Measurements from ENCODE around the gene SULT2B1.

Gene SULT2B1

GRCh38 chr19:48615231-48616040, 63.5 kb downstream of the SULT2B1 start:
- no peak for DNase-seq (ENCODE audit: low read depth)
- no peak overlapping the region for H3K4me3 ChIP-seq (ENCODE audit: low read depth, low read length)

DNA sequence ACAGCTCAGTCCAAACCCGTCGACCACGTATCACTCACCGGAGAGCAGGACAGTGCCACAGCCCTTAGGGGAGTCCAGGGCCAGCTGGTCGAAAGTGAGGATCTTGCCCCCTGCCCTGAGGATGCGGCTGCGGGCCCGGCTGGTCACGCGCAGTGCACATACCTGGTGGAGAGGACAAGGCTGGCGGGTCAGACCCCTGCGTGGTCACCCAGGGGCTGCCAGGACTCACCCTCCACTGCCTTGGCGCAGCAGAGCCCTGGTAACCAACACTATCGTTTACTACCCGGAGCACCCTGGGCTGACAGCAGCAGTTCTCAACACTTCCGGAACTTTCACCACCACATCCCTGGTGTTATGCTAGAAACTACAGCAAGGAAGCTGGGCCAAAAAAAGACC, 64.1 kb downstream of the SULT2B1 start:
- no peak for DNase-seq (ENCODE audit: low read depth)
- H3K4me3 ChIP-seq (ENCODE audit: low read depth, low read length): no peak overlapping the region

DNA sequence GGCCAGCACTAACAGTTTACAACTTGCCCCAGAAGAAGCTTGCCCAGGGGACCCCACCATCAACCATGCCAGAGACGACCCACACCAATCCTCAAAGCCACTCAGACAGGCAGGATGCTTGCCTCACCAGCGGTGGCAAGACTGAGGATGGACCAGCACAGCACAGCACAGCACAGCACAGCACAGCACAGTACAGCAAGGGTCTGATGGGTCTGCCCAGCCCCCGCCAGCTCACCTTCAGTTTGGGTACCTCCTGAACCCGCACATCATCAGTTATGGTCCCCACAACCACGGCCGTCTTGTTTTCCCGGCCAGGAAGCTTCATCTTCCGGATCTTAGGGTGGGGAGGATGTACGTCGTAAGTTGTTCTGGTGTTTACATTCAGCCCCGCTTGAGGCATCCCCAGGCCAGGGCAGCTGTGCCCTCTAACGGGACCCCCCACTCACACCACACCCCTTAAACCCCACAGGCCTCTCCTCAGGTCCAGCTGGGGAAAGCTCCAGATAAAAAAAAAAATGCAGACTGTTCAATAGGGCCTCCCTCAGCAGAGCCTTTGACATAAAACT, 64.6 kb downstream of the SULT2B1 start:
- DNase-seq (ENCODE audit: low read depth): no peak
- no peak overlapping the region for H3K4me3 ChIP-seq (ENCODE audit: low read depth, low read length)

- peak overlapping the region; percentile 100 for H3K4me3 ChIP-seq (ENCODE audit: low read depth, low read length)
- no peak for DNase-seq (ENCODE audit: low read depth)
These were observed 65.4 kb downstream of the SULT2B1 start for GRCh38 chr19:48617146-48617937.

DNA sequence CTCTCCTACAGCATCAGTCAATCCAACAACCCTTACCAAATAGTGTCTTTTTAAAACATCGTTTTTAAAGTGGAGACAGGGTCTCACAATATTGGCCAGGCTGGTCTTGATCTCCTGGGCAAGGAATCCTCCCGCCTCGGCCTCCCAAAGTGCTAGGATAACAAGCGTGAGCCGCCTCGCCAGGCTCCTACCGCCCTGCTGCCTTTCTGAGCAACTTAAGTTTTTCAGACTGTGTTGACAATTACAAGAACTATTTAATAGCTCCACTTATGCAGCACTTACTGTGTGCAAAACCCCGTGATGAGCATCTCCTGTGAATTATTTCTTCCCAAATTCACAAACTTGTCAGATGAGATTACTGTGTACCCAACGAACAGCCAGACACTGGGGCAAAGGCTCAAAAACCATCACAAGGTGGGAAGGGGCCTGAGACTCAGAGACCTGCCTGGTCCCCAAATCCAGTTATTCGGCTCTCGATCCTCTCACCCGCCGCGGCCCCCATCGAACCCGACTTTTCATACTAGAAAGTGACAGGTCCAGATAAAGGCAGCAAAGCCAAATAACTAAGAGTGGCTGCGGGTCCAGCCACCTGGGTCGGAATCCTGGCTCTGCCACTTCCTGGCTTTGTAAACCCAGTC, 66.4 kb downstream of the SULT2B1 start:
- DNase-seq (ENCODE audit: low read depth): no peak
- H3K4me3 ChIP-seq (ENCODE audit: low read depth, low read length): peak overlapping the region; percentile 100

DNA sequence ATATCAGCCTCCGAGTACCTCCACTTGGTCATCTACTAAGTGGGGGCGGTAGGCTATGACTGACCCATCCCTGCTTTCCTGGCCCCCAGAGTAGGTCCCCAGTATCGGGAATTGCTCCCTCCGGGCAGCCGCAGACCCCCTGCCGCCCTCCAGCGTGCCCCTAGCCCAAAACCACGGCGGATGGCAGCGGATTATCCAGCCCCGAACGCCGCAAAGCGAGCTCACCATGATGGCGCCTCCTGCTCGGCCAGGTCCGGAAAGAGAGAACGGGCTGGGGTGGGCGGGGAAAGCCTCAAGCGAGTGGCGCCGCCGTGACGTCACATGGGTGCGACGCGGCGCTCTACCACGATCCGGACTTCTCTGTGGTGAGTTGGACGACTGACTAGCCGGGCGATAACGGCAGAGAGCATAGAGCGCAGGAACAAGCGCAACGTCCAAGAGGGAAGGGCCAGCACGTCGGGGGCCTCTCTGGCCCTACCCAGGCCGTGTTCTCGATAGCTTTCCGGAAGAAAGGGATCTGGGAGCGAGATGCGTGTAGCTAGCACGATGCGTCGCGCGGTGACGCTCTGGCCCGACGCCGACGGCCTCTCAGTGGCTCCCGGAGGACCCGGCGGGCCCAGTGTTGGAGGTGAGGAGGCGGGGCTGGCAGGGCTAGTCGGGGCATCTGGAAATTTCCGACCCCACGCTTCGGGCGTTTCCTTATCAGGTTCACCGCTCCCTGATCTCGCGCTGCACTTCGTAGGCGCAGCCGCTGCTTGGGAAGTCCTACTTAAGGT, 67.1 kb downstream of the SULT2B1 start, which contains the start of the genes RPL18 and SPHK2:
TSS of gene RPL18 (minus strand) at position 263 of the 776 bp plus-strand sequence. CDS start at position 228, 35 bp downstream.
TSS of gene SPHK2 (plus strand) at position 591 of the 776 bp plus-strand sequence. CDS start 1,009 bp downstream, outside the sequence.
- H3K4me3 ChIP-seq (ENCODE audit: low read depth, low read length): peak within 1 kb of the TSS; percentile 100
- DNase-seq (ENCODE audit: low read depth): peak; percentile 100

- H3K4me3 ChIP-seq (ENCODE audit: low read depth, low read length): peak overlapping the region; percentile 100
- no peak for DNase-seq (ENCODE audit: low read depth)
These were observed 68.0 kb downstream of the SULT2B1 start for GRCh38 chr19:48619692-48620585.

- peak overlapping the region; percentile 39 for H3K4me3 ChIP-seq (ENCODE audit: low read depth, low read length)
- no peak for DNase-seq (ENCODE audit: low read depth)
These were observed 71.6 kb downstream of the SULT2B1 start for GRCh38 chr19:48623556-48624066.

- DNase-seq (ENCODE audit: low read depth): peak; percentile 92
- H3K4me3 ChIP-seq (ENCODE audit: low read depth, low read length): peak overlapping the region; percentile 54
These were observed 72.2 kb downstream of the SULT2B1 start for GRCh38 chr19:48624067-48624594.

DNA sequence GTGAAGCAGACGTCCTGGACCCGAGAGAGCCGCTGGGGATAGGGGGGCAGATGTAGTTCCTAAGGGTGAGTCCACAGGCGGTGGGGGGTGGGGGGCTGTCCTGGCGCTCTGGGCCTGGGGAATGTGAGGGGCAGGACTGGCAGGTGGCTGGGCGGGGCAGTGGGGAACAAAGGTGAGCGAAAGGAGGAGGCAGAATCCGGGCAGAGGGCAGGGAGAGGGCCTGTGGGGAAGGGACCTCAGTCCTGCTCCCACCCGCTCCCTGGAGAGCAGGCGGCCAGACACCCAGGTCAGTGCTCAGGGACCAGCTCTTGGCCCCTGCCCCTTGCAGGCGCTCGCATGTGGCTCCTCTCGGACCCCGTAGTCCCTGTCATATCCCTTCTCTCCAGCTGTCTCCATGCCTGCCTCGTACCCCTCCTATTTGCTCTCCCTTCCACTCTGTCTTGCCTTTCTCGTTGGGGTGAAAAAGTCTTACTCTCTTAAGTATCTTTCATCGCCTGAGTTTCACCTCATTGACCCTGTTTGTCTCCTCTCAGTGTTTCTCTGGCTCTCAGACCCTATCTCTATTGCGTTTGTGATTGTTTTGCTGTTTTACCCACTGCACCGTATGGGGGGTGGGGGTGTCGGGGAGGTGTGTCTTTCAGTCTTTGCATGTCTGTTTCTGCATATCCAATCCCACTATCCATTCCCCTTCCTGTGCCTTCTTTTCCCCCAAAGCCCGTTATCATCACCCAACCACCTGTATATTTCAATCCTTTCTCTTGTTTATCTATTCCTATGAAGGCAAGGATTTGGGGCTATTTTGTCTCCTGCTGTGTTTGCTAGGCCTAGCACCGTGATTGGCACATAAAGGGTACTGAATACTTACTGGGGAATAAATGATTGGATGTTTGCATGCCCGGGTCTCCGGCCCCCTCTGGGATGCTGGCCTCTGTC, 73.1 kb downstream of the SULT2B1 start:
- H3K4me3 ChIP-seq (ENCODE audit: low read depth, low read length): peak overlapping the region; percentile 54
- DNase-seq (ENCODE audit: low read depth): no peak

GRCh38 chr19:48625891-48626327, 73.9 kb downstream of the SULT2B1 start:
- H3K4me3 ChIP-seq (ENCODE audit: low read depth, low read length): no peak overlapping the region
- DNase-seq (ENCODE audit: low read depth): no peak

GRCh38 chr19:48627201-48627864, 75.4 kb downstream of the SULT2B1 start:
- no peak for DNase-seq (ENCODE audit: low read depth)
- H3K4me3 ChIP-seq (ENCODE audit: low read depth, low read length): no peak overlapping the region

- DNase-seq (ENCODE audit: low read depth): no peak
- H3K4me3 ChIP-seq (ENCODE audit: low read depth, low read length): no peak overlapping the region
These were observed 75.9 kb downstream of the SULT2B1 start for GRCh38 chr19:48627865-48628314.

GRCh38 chr19:48628486-48629296, 76.7 kb downstream of the SULT2B1 start:
- H3K4me3 ChIP-seq (ENCODE audit: low read depth, low read length): no peak overlapping the region
- DNase-seq (ENCODE audit: low read depth): no peak

GRCh38 chr19:48629297-48629598, 77.3 kb downstream of the SULT2B1 start:
- H3K4me3 ChIP-seq (ENCODE audit: low read depth, low read length): no peak overlapping the region
- DNase-seq (ENCODE audit: low read depth): no peak
